GM21717 (cell line): ENCODE results near the gene FLRT3.

Source experiments
- ATAC-seq: cut with Tn5 transposase; IDR thresholded peaks from one replicate; pipeline ENCODE4 v1.9.1; 2021; ENCODE audit warnings: mild to moderate bottlenecking, moderate library complexity; ENCODE audit not compliant: unreplicated experiment

The FLRT3 gene

DNA sequence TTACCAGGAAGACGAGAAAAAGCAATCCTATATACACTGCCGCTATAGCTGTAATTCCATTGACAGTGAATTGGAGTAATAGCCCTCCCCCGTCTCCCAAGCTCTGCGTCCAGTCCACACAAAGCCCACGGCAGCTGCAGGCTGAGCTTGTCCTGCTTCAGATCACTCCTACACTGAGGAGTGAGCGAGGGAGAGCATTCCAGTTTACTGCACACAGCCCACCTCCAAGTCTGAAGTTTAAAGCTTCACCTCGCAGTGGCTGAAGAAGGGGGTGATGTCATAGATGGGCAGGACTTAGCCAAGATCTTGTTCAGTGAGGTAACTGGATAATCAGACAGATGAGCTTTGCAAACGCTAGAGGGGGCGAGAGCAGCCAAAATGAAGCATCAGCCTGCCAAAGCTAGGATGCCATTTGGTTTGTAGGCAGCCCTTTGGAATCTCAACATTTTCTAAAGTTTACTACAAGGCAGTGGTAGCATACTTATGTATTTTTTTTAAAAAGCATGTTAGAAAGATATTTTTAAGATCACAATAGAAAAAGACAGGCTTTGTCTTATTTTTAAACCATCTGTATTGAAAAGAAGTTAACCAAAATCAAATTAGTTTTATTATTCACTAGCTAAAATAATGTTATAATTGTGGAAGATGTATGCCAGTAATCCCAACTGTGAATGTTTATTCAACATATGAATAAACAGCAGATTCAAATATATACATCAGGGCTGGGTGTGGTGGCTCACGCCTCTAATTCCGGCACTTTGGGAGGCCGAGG, at the start of gene FLRT3:
TSS of gene FLRT3 (minus strand) at position 213 of the 772 bp plus-strand sequence. CDS start 10,106 bp downstream, outside the sequence.
- peak; percentile 98 for ATAC-seq

DNA sequence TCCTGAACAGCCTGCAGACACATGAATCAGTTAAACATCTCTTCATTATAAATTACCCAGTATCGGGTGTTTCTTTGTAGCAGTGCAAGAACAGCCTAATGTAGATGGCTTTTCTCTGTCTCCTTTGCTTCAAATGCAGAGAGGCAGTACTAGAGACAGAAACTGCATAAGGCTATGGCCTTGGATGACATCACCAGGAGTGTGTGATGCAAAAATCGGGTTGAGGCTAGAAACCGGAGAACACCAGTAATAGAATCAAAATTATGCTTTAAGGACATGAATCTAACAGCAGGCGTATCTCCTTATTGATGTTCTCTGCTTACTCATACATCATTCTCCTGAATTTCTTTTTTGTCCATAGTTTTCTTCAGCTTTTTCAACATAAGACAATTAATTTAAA, 49.3 kb upstream of the FLRT3 start:
- ATAC-seq, result no peak

DNA sequence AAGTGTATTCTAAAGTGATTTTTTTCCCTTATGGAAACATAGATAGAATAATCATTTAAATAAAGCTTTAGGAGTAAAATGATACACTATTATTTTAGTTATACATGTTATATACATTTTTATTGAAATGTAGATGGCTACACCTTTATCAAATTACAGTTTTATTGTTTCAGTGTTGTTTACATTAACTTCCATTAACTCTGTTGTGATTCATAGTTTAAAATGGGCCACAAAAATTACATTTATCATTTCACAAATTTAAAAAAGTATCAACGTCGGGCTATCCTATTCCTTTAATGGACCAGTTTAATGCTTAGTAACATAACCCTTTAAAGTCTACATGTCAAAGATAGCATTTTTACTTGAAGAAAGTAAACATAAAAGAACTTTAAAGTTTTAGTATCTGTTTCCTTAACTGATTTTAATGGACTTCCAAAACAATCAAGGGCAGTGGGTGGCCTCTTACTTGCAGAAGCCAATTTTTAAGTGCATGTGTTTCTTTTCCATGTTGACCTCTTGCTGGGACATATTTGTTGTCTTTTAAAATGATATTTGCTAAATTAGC, 47.8 kb upstream of the FLRT3 start:
- no peak for ATAC-seq

DNA sequence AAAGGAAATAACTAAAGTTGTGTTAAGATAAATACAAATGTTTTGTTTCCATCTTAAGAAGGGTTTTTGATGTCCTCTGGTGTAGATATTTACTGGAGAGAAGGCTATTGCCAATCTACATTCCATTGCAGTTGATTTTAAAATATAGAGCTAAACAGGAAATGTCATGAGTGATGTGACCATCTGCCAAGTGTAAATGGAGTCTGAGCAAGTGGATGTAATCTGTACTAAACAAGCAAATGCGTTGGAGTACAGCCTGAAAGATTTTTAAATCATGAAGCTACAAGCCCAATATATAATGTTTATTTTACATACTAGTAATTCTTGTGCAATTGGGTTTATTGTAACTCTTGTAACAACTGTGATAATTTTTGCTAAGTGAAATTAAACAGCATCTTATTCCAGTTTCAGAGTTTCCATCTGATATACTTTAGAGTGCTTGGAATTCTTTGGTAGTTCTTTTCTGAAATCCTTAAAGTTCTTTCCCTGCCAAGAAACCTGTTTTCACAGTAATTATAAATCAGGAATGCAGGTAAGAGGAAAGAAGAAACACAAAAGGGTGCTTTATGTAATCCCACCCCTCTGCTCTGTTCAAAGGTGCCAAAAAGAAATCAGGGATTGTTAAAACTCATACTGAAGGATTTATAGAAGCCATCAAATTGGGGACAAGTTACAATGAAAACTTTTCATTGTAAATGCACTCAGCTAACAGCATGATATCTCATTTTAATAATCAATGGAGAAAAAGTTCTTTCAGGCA, 47.2 kb upstream of the FLRT3 start:
- ATAC-seq, result no peak

DNA sequence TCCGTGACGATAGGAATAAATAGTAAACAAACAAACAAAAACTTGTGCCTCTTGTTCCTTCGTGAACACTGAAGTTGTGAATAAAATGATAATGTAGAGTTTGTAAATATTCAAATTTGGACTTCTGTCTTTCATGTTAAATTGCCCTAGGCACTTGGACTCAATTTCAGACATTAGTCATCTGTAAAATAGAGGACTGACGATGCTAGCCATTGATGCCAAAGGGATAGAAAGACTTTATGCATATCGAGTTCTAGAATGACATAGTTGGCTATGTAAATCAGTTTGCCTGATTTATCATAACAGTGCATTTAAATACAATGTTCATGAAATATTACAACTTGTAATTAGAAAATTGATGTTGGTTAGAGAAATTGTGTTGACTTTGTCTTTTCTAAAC, 45.9 kb upstream of the FLRT3 start:
- no peak for ATAC-seq

DNA sequence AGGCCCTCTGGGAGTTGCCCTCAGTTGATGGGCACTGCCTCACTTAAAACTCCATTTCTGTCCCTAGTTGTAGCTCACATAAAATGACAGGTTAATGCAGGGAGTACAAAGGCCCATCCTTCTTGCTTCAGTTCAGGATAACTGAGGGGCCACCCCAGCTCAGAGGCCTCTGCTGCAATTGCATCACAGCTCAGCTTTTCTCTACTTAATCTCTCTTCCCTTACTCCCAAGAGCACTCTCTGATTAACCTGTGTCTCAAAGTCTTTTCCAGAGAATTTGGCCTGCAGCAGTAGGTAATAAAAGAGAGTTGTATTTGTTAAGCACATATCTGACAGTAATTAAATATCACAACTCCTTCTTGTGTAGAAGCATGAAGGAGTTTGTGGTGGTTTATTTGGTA, 40.9 kb upstream of the FLRT3 start:
- no peak for ATAC-seq

DNA sequence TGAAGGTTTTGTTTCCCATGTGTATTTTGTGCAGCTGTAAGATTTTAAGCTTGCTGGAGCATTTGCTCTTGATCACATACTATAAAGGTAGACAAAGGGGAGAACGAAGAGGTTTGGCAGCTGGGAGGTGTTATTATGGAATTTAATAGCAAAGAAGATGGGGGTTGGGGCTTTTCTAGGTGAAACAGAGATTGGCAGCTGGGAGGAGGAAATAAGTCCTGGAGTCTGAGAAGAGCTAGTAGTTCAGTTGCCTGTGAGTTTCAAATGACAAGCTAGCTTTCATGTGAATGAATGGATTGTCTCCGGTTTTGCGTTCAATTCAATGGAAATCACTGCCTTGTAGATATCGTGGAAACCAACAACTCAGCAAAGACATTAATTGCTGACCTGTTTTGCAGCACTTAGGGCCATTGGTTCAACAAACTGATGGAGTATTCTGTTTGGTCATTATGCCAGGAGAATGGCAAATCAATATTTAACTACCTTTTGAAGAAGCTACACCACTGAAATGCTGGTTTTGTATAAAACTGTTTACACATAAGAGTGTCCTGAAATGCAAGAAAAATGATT, 38.1 kb upstream of the FLRT3 start:
- ATAC-seq, result no peak

DNA sequence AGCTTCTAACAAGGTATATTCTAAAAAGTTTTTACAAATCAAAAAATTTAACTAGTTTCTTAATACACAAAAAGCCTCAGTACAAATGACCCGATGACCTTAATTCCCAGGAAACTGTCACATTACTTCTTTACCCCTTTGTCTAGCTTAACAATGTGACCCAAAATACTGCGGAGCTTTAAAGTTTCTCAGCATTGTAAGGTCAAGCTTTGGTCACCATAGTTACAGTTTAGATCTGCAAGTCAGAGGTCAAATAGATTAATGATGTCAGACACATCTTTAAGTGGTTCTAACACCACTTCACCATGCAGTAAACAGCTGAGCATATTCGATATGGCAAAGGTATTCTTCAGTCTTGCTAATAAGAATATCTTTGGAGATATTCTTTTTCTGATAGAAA, 36.8 kb upstream of the FLRT3 start:
- no peak for ATAC-seq

DNA sequence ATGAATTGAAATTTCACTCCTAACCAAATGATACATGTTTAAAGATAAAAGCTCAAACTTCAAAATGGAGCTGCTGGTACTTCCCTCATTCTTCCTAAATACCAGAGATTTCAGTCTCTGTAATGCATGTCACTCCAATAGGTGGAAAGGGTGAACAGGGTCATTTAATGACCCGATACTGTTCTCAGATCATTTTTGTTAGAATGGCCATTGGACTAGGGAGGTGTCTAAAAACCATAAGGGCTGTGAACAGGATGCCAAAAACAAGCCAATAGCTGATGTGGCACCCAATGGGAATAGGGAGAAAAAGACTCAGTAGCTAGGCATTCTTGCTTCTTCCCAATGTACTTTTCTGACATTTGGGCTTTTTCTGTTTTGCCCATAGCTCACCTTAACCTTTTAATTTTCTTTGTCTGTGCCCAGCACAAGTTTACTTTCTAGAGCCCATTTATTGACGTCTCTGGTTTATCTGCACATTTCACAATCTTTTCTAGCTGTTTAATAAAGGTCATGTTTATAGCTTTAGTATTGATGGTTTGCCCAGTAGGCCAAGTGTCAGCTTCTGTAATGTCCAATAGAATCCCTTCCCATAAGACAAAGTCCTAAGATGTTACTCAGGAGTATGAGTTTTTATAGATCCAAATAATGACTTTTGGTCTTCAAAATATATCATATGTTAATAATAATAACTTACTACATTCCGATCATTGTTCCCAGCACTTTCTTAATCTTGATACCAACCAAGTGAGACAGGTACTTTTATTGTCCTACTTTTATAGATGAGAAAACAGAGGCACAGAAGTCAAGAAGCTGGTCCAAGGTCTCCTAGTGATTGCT, 24.3 kb upstream of the FLRT3 start:
- ATAC-seq, result no peak

DNA sequence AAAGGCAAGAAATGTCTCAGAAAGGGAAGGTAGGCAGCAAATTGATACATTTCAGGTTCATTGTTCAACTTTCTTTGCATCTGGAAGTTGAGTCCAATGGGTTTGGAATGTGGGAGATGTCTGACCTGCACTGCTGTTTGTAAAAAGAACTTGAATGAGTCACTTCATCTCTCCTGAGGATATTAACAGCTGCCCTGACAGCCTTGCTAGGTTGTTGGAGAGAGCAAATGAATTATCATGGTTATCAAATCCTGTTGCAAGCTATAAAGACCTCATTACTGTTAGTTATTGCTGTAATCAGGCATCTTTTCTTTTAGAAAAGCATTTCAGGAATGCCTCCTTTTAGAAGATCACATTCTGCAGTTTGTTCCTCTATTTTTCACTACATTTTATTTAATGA, 23.0 kb upstream of the FLRT3 start:
- no peak for ATAC-seq

DNA sequence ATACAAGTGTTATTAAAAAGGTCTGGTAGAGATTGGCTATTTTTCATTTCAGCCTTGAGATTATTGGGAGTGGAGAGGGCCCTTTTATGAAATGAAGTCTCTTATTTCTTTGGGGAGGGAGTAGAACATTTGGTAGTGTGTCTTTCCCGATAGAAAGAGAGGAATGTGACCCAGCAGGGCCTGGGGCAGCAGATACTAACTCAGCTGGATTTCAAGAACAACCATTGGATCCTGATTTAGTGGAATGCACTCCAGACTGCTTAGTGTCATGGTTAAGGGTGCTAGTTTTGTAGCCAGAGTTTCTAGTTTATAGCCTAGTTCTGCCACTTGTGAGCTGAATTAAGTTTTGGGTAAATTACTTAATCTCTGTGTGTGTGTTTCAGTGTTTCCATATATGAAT, 18.4 kb upstream of the FLRT3 start:
- no peak for ATAC-seq

DNA sequence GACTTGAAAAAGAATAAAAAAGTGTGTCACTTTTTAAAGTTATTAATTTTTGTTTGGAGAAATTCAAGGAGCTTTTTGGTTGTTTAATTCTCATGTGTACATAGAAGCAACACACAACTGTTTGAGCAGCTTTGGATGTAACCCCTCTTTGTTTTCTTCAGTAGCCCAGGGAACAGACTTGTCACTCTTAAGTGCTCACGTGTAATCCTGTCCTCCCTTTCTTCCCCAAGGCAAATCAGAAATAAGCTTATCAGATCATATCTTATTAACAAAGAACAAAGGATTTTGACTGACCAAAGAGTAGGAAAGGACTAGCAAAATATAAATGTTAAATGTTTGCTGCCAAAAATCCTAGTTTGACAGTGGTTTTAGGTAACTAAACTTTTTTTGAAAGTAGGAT, 7.3 kb upstream of the FLRT3 start:
- no peak for ATAC-seq

DNA sequence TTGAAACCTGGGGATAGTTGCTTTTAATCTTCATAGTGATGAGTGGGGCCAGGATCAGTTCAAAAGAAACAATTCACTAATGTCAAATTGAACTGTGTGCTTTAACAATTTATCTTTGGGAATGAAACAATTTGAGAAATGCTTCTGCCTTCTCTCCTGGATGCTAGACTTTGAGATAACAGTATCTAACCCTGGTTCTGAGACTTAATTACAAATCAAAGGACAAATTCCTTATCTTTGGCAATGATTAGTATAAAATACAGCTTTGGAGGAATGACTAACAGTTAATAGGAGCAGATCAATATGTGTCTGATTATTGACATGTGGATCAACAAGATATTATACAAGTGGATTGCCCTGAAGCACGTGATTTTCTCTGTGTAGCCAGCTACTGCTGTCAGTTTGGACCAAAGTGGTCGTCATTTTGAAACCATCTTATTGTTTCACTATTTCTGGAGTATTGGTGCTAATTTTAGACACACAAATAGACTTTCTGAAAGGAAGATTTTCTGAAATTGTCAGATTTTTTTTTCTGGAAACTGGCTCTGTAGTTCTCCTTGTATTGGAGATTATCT, 6.2 kb upstream of the FLRT3 start:
- no peak for ATAC-seq

DNA sequence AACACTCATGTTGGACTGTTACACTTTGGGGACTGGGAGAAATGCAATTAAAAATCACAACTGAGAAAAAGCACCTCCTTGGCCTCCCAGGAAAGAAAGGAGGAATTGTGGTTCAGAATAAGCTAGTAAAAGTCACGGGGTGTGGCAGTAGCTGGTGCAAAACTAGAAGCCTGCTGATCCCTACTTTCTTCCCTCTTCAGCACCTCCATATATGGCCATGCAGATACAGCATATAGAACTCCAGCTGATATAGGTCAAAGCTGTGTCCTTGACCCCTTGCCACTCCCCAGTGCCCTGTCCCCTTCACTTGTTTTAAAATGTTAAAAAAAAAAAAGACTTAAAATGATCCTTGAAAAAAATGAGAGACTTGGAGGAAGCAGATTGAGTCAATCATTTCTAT, 5.5 kb upstream of the FLRT3 start:
- no peak for ATAC-seq

DNA sequence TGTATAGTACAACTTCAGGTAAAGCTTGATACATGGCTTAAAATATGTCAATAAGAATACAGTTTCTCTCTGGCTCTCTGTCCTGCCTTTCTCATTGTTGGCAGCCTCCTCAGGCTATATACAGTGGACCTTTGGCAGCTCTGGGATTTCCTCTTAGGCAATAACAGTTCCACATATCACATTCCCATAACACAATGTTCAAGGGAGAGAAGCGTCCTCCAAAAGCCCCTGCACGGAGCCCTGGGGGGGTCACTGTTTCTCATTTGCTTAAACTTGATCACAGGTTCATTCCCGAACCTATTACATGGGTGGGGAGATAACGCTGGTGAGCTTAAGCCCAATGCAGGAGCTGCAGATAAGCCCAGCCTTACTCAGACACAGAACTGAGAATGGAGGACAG, 4.4 kb upstream of the FLRT3 start:
- ATAC-seq, result no peak

DNA sequence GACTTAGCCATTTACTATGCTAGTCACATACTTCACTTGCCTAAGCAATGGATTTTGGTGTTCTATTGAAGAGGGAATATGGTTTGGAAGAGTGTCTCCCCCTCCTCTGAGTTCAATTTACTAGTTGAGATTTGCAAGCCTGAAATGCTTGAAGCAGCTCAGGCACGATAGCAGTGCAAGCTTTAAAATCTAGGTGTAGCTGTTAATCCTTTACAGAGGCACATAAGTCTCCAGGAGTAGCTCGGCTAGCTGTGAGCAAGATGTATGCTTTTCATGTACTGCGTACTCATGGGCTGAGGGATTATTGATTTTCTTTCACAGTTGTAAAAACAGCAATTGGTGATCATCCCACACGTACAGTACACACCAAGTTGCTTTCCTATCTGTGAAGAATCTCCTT, 726 bp downstream of the FLRT3 start:
- no peak for ATAC-seq

DNA sequence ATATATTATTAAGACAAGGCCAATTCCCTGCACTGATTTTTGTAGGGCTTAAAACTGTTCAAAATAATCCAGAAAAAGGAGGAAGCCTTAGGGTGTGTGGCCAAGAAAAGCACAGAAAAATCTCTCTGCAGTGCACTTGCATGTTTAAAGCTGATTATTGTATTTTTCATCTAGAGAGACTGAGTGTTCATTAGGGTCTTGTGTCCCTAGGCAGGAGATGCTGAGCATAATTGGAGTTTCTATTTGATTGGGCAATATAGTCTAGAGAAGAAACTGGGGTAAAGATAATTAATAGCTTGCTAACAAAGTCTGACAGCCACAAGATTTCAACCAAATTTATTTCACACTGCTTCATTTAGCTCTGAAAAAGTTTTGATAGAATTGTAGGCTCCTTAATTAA, 2.4 kb downstream of the FLRT3 start:
- no peak for ATAC-seq

DNA sequence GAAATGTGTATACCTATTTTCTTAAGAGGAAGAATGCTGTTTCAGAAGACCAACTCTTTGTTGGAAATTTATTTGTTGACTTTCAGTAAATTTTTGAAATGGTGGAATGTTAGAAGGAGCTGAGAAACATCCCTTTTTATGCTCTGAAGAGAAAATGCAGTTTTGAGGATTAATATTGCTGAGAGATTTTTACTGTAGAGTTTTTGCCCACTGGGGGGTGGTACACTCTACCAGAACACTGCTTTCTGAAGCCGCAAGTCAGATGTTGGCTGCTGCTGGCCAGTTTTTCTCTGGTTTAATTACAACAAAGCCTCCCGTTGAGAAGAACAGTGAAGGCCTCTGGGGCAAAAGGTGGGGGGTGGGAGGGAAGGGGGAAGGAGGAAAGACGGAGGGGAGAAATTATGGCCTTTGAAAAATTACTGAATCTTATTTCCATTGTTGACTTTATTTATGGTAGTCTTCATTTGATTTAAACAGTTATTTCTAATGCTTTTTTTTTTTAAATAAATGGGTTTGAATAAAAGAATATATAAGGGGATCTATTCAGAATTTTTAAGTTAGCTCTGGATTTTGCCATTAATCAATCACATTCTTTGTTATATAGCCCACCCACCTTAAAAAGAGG, 3.0 kb downstream of the FLRT3 start:
- no peak for ATAC-seq

DNA sequence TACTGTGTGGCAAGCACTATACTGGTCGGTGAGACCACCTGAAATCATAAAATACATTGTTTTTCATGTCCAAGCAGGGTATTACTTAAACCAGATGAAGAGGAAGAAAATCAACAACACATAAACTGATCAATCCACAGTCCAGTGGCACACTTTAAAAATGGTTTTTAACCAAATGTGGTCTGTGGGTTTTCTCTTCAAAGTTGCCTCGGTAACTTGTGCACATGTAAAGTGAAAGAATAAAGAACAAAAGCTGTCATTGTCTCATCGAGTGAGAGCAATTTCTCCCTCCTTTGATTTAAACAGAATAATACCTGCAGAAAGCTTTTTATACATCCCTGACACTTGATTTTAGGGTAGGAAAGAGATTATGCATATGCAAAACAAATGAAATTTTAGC, 3.7 kb downstream of the FLRT3 start:
- no peak for ATAC-seq

DNA sequence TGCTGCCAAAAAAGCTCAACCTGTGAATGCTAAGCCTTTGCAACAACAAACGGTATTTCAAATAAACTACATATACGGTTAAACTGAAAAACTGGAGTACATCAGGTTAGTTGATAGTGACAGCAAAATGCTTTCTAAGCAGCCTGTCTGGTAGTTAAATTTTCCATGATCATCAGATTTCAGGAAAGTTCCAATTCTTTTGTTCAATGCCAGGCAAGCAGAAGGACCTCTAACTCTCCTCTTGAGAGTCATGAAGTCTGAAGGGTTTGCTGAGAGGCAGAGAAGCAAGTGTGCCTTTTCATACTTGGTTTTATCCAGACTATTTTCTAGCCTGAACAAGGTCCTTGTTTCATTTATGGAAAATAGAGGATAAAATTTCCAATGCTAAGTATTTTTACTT, 4.5 kb downstream of the FLRT3 start:
- no peak for ATAC-seq
